ENCODE data around the gene PKP2.

- TF ChIP-seq POLR2A (IDR thresholded peaks at IDR 0.05) (no peak), CTCF (IDR thresholded peaks at IDR 0.05) (no peak)
These were observed 24.0 kb upstream of the PKP2 start for GRCh38 chr12:32920506-32921085.
